GM12878 (cell line): ENCODE data around the gene MEP1B. TPM values are rescaled to one million over a fixed set of nuclear protein-coding genes. Genes with fewer than 3 reads are reported as not detected.

Experiments
- ATAC-seq: fragments of 200-7000 bp; cut with Tn5 transposase; 3 replicates; pipeline ENCODE4 v1.9.1; 2020; ENCODE audit warnings: mild to moderate bottlenecking, moderate library complexity
- BruUV-seq: library from RNA; stranded (reverse); fragments of 400-500 nt; replicated peaks from 2 replicates; lab custom pipeline; 2021; lab: Mats Ljungman, UMichigan
- CTCF ChIA-PET: fragments of 300-600 bp; sonication (Branson Sonifier 250); formaldehyde crosslinking; extraction: SDS; loops from one replicate; lab custom pipeline; 2021; ENCODE audit warnings: inconsistent platforms; lab: Yijun Ruan, JAX
- POLR2A ChIA-PET: fragments of 350-600 bp; formaldehyde crosslinking; extraction: SDS; loops from one replicate; lab custom pipeline; 2021; ENCODE audit warnings: inconsistent platforms; lab: Charles Lee
- RAD21 ChIA-PET: fragments of 300-600 bp; sonication (Branson Sonifier 250); formaldehyde crosslinking; loops from one replicate; lab custom pipeline; 2023; ENCODE audit warnings: antibody characterized with exemption; ENCODE audit not compliant: unreplicated experiment; lab: Charles Lee
- SMC1A ChIA-PET: fragments of 300-600 bp; sonication (Branson Sonifier 250); formaldehyde crosslinking; loops from one replicate; lab custom pipeline; 2023; ENCODE audit not compliant: unreplicated experiment, uncharacterized antibody; lab: Charles Lee
- DNase-seq: peaks from one replicate; pipeline ENCODE4 v3.0.0-alpha.2; 2011; ENCODE audit warnings: low read depth, low spot score
- FAIRE-seq: peaks from 3 replicates; lab custom pipeline; 2011; peaks lifted over from hg19 to GRCh38; lab: Jason Lieb, UNC
- H2AFZ ChIP-seq: 2 replicates; pipeline ENCODE4 v1.6.0; 2011; ENCODE audit warnings: low read depth, low read length, control low read depth; ENCODE audit not compliant: control insufficient read depth
- H3K27ac ChIP-seq: 2 replicates; pipeline ENCODE4 v1.5.1; 2011; ENCODE audit warnings: control low read depth; ENCODE audit not compliant: control insufficient read depth, insufficient read depth
- H3K27me3 ChIP-seq, 2 experiments: replicated peaks in 1 of 2; 2 replicates each; pipeline versions ENCODE4 v1.6.0 to v1.6.1; 2011; ENCODE audit warnings: low read length in 1 of 2; ENCODE audit not compliant: control insufficient read depth in 2 of 2, insufficient read depth in 2 of 2
- H3K36me3 ChIP-seq, 2 experiments: 2 replicates each; pipeline ENCODE4 v1.5.1; 2011; ENCODE audit warnings: low read length in 1 of 2; ENCODE audit not compliant: control insufficient read depth in 2 of 2, insufficient read depth in 2 of 2
- H3K4me1 ChIP-seq: 2 replicates; pipeline ENCODE4 v1.6.1; 2011; ENCODE audit warnings: mild to moderate bottlenecking, low read length, moderate library complexity, mixed read lengths; ENCODE audit not compliant: control insufficient read depth, insufficient read depth
- H3K4me2 ChIP-seq: 2 replicates; pipeline ENCODE4 v1.6.0; 2011; ENCODE audit warnings: control low read depth; ENCODE audit not compliant: control insufficient read depth, insufficient read depth
- H3K4me3 ChIP-seq: fragments of 200-600 bp; sonication (generic); 2 replicates; pipeline ENCODE4 v1.5.1; 2016
- H3K79me2 ChIP-seq: 2 replicates; pipeline ENCODE4 v1.6.0; 2011; ENCODE audit warnings: low read length; ENCODE audit not compliant: control insufficient read depth, insufficient read depth
- H3K9ac ChIP-seq: 2 replicates; pipeline ENCODE4 v1.8.0; 2011; ENCODE audit warnings: low read length, control low read depth, mixed read lengths; ENCODE audit not compliant: control insufficient read depth, insufficient read depth
- H3K9me3 ChIP-seq: replicated peaks from 3 replicates; pipeline ENCODE4 v1.5.1; 2011; ENCODE audit warnings: mild to moderate bottlenecking, low read length; ENCODE audit not compliant: control insufficient read depth, insufficient read depth
- H4K20me1 ChIP-seq: 2 replicates; pipeline ENCODE4 v1.6.0; 2011; ENCODE audit not compliant: control insufficient read depth, insufficient read depth
- CHD4 ChIP-seq: fragments of 200-600 bp; sonication (generic); IDR thresholded peaks from 2 replicates; pipeline ENCODE4 v1.6.1; 2016; ENCODE audit warnings: mild to moderate bottlenecking
- EP300 ChIP-seq, 2 experiments: fragments of 150-350 bp in 1 of 2; IDR thresholded peaks; 2 replicates each; pipeline ENCODE4 v1.6.1; 2011 to 2012; ENCODE audit warnings: low read depth in 2 of 2, low read length in 2 of 2, borderline replicate concordance in 1 of 2, improper control_type of control experiment in 1 of 2, inconsistent platforms in 1 of 2; ENCODE audit not compliant: control insufficient read depth in 1 of 2
- FOXK2 ChIP-seq: fragments of 450-650 bp; IDR thresholded peaks from 2 replicates; pipeline ENCODE4 v1.6.1; 2017; ENCODE audit warnings: mild to moderate bottlenecking, moderate library complexity
- HDAC2 ChIP-seq: fragments of 200-600 bp; sonication (generic); IDR thresholded peaks from 2 replicates; pipeline ENCODE4 v1.6.1; 2017
- HDAC6 ChIP-seq: fragments of 200-600 bp; sonication (generic); IDR thresholded peaks from one replicate; pipeline ENCODE4 v1.8.0; 2017; ENCODE audit warnings: antibody characterized with exemption; ENCODE audit not compliant: unreplicated experiment
- MEF2A ChIP-seq: IDR thresholded peaks from 2 replicates; pipeline ENCODE4 v1.6.1; 2011; ENCODE audit warnings: low read depth, mild to moderate bottlenecking, low read length, moderate library complexity; ENCODE audit not compliant: insufficient read depth
- PAX8 ChIP-seq: fragments of 450-650 bp; IDR thresholded peaks from 2 replicates; pipeline ENCODE4 v1.6.1; 2017; ENCODE audit warnings: mild to moderate bottlenecking, moderate library complexity
- RELA ChIP-seq: fragments of 450-650 bp; IDR thresholded peaks from 2 replicates; pipeline ENCODE4 v1.8.0; 2014; ENCODE audit warnings: borderline replicate concordance; ENCODE audit not compliant: partially characterized antibody
- ZNF622 ChIP-seq: fragments of 450-650 bp; IDR thresholded peaks from 2 replicates; pipeline ENCODE4 v1.6.1; 2017; ENCODE audit warnings: mild to moderate bottlenecking, inconsistent platforms
- WGBS: methylation state at CpG from one replicate; pipeline ENCODE4 v1.1.6; 2016; ENCODE audit warnings: low lambda C conversion rate; ENCODE audit not compliant: insufficient replicate concordance, insufficient coverage; ENCODE audit errors: missing lambda C conversion rate; 5-methylcytosine and 5-hydroxymethylcytosine counted together
- in situ Hi-C: fragments of 300-500 bp; cut with MboI; formaldehyde crosslinking; loops from 9 replicates; pipeline ENCODE4 v1.14.3; 2018; ENCODE audit warnings: mixed read lengths
- intact Hi-C: fragments of 100-400 bp; cut with micrococcal nuclease; formaldehyde crosslinking; loops from one replicate; pipeline ENCODE4 v1.14.2; 2022; ENCODE audit not compliant: unreplicated experiment
- polyA plus RNA-seq, 11 experiments: library from polyadenylated mRNA; depleted of rRNA in 4 of 11; unstranded in 6 of 11; stranded (reverse) in 5 of 11; fragments of >200 nt; fragmentation: Nextera tagmentation in 4 of 11; fragmentation: Illumina TruSeq in 1 of 11; extraction: Ambion mirVana in 4 of 11; extraction: Trizol in 1 of 11; gene quantifications; 1 replicate in 1 of 11; 2 replicates in 10 of 11; pipeline versions ENCODE4 v1.2.1 to v1.2.3, GENCODE V29; 2011 to 2016; ENCODE audit warnings: inconsistent platforms in 2 of 11, missing spikeins in 2 of 11, low read depth in 1 of 11
- total RNA-seq, 4 experiments: library from RNA; depleted of rRNA in 3 of 4; stranded (reverse); fragments of >200 nt in 3 of 4; fragmentation: Illumina TruSeq in 1 of 4; extraction: Trizol in 1 of 4; gene quantifications; 2 replicates each; pipeline versions ENCODE4 v1.2.1 to v1.2.3, GENCODE V29; 2013 to 2021
- TF ChIP-seq, protein P1 (sequence below): IDR thresholded peaks from 2 replicates; pipeline ENCODE4 v1.6.1; 2012; ENCODE audit warnings: mild to moderate bottlenecking, low read depth, low read length
- TF ChIP-seq, protein P2 (sequence below): IDR thresholded peaks from 2 replicates; pipeline ENCODE4 v1.6.1; 2012; ENCODE audit warnings: improper control_type of control experiment, low read depth, low read length; ENCODE audit not compliant: insufficient replicate concordance
- TF ChIP-seq, protein P3 (sequence below), 3 experiments: IDR thresholded peaks in 2 of 3; conservative IDR thresholded peaks in 1 of 3; 2 replicates each; pipeline ENCODE4 v1.5.1; 2011; ENCODE audit warnings: low read depth in 3 of 3, low read length in 3 of 3, mild to moderate bottlenecking in 3 of 3, control low read depth in 2 of 3, moderate library complexity in 2 of 3, inconsistent platforms in 1 of 3, mixed read lengths in 1 of 3; ENCODE audit not compliant: control insufficient read depth in 2 of 3, insufficient read depth in 1 of 3; ENCODE audit errors: extremely low read depth in 1 of 3

MEP1B gene
- total and polyA plus RNA-seq, 10 of the 15 experiments (the other 5 are each of a cell fraction or from before 2014, with no cell fraction given) = 0.04 to 0.05 TPM; not detected in 8

DNA sequence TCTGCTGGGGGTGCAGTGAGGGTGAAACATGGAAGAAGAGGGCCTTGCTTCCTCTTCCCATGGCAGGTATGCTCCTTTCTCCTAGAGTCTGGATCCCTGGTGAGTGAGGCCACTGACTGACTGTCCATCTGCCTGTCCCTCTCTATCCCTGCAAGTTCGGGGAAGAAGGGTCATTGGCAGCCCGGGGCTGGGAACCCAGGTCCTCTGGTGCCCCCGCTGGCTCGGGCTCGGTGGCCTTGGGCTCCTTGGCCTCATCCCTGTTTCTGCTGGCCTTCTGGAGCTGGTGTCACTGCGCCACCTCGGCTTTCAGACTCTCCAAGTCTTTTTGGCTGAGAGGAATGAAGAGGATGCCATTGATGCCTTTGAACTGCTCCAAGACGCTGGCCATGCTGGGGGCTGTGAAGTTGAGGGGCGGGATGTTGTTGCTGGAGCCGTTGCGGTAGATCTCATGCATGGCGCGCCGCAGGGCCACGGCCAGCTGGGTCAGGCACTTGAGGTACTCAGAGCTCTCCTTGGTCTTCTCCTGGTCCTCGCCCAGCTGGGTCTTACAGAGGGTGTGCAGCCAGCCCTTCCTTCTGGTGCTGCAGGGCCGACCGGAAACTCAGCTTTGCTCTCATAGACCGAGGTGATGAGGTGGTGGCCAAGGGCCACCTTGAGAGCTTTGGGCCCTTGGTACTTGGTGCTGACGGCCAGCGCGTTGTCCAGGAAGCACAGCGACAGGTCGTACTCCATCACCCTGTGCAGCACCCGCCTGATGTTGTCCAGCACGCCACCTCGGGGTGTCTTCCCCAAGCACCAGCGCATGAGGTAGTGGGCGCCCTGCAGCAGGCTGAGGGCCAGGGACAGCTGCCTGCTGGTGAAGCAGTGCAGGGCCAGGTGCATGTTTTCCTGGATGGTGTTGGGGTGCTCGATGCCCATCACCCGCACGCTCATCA is 6.3 kb downstream of the MEP1B start:
- intact Hi-C loops = no loop called here
- FAIRE-seq (no peak), DNase-seq (no peak), ATAC-seq (no peak)
- Histone ChIP-seq H3K4me1 (no peaks in the 10 kb centered on the region), H3K36me3 (no peaks in the 10 kb centered on the region), H3K9me3 (no peaks in the 10 kb centered on the region), H3K27me3 (no peaks in the 10 kb centered on the region; a peak in 1 of 4 replicates), H3K9ac (no peak overlapping the region), H2AFZ (no peak overlapping the region), H3K4me2 (no peak overlapping the region), H3K27ac (no peak overlapping the region), H3K4me3 (no peak overlapping the region), H3K79me2 (no peaks in the 10 kb centered on the region), H4K20me1 (no peaks in the 10 kb centered on the region)
- SMC1A ChIA-PET = no interaction called here
- WGBS = 56% methylated on average over 30 of the region's 32 CpGs
- RAD21 ChIA-PET = no interaction called here
- CTCF ChIA-PET = no interaction called here
- BruUV-seq = no TSS peak
- in situ Hi-C loops = no loop called here
- POLR2A ChIA-PET = no interaction called here
- TF ChIP-seq EP300 (IDR thresholded peaks at IDR 0.05; ENCODE audit: borderline replicate concordance in 1 of 2, control insufficient read depth in 1 of 2, low read depth in 2 of 2, low read length in 2 of 2) = no peak
- no peak for TF ChIP-seq PAX8
- TF ChIP-seq HDAC2 = no peak
- TF ChIP-seq, protein P1, sequence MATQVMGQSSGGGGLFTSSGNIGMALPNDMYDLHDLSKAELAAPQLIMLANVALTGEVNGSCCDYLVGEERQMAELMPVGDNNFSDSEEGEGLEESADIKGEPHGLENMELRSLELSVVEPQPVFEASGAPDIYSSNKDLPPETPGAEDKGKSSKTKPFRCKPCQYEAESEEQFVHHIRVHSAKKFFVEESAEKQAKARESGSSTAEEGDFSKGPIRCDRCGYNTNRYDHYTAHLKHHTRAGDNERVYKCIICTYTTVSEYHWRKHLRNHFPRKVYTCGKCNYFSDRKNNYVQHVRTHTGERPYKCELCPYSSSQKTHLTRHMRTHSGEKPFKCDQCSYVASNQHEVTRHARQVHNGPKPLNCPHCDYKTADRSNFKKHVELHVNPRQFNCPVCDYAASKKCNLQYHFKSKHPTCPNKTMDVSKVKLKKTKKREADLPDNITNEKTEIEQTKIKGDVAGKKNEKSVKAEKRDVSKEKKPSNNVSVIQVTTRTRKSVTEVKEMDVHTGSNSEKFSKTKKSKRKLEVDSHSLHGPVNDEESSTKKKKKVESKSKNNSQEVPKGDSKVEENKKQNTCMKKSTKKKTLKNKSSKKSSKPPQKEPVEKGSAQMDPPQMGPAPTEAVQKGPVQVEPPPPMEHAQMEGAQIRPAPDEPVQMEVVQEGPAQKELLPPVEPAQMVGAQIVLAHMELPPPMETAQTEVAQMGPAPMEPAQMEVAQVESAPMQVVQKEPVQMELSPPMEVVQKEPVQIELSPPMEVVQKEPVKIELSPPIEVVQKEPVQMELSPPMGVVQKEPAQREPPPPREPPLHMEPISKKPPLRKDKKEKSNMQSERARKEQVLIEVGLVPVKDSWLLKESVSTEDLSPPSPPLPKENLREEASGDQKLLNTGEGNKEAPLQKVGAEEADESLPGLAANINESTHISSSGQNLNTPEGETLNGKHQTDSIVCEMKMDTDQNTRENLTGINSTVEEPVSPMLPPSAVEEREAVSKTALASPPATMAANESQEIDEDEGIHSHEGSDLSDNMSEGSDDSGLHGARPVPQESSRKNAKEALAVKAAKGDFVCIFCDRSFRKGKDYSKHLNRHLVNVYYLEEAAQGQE = no peak
- no peak for TF ChIP-seq MEF2A
- TF ChIP-seq HDAC6 = no peak
- TF ChIP-seq RELA = no peak
- no peak for TF ChIP-seq FOXK2
- TF ChIP-seq ZNF622 = no peak
- no peak for TF ChIP-seq CHD4
- TF ChIP-seq, protein P2, sequence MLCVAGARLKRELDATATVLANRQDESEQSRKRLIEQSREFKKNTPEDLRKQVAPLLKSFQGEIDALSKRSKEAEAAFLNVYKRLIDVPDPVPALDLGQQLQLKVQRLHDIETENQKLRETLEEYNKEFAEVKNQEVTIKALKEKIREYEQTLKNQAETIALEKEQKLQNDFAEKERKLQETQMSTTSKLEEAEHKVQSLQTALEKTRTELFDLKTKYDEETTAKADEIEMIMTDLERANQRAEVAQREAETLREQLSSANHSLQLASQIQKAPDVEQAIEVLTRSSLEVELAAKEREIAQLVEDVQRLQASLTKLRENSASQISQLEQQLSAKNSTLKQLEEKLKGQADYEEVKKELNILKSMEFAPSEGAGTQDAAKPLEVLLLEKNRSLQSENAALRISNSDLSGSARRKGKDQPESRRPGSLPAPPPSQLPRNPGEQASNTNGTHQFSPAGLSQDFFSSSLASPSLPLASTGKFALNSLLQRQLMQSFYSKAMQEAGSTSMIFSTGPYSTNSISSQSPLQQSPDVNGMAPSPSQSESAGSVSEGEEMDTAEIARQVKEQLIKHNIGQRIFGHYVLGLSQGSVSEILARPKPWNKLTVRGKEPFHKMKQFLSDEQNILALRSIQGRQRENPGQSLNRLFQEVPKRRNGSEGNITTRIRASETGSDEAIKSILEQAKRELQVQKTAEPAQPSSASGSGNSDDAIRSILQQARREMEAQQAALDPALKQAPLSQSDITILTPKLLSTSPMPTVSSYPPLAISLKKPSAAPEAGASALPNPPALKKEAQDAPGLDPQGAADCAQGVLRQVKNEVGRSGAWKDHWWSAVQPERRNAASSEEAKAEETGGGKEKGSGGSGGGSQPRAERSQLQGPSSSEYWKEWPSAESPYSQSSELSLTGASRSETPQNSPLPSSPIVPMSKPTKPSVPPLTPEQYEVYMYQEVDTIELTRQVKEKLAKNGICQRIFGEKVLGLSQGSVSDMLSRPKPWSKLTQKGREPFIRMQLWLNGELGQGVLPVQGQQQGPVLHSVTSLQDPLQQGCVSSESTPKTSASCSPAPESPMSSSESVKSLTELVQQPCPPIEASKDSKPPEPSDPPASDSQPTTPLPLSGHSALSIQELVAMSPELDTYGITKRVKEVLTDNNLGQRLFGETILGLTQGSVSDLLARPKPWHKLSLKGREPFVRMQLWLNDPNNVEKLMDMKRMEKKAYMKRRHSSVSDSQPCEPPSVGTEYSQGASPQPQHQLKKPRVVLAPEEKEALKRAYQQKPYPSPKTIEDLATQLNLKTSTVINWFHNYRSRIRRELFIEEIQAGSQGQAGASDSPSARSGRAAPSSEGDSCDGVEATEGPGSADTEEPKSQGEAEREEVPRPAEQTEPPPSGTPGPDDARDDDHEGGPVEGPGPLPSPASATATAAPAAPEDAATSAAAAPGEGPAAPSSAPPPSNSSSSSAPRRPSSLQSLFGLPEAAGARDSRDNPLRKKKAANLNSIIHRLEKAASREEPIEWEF = no peak
- TF ChIP-seq, protein P3, sequence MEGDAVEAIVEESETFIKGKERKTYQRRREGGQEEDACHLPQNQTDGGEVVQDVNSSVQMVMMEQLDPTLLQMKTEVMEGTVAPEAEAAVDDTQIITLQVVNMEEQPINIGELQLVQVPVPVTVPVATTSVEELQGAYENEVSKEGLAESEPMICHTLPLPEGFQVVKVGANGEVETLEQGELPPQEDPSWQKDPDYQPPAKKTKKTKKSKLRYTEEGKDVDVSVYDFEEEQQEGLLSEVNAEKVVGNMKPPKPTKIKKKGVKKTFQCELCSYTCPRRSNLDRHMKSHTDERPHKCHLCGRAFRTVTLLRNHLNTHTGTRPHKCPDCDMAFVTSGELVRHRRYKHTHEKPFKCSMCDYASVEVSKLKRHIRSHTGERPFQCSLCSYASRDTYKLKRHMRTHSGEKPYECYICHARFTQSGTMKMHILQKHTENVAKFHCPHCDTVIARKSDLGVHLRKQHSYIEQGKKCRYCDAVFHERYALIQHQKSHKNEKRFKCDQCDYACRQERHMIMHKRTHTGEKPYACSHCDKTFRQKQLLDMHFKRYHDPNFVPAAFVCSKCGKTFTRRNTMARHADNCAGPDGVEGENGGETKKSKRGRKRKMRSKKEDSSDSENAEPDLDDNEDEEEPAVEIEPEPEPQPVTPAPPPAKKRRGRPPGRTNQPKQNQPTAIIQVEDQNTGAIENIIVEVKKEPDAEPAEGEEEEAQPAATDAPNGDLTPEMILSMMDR (IDR thresholded peaks at IDR 0.05 in 2 of 3, conservative IDR thresholded peaks at IDR 0.05 in 1 of 3; ENCODE audit: control insufficient read depth in 2 of 3, extremely low read depth in 1 of 3, insufficient read depth in 1 of 3, low read depth in 3 of 3, low read length in 3 of 3) = no peak
